PC-3 (cell line): Measurements from ENCODE around the gene FOXO1.

ENCODE experiments used
- CTCF ChIP-seq: fragments of 300-600 bp; sonication (generic); conservative IDR thresholded peaks from 2 replicates; pipeline ENCODE4 v1.5.1; 2017; ENCODE audit warnings: antibody characterized with exemption, low read depth, mild to moderate bottlenecking, low read length
- EZH2 ChIP-seq: fragments of 300-600 bp; sonication (generic); IDR thresholded peaks from one replicate; pipeline ENCODE4 v1.6.1; 2017; ENCODE audit warnings: antibody characterized with exemption, mild to moderate bottlenecking, low read length; ENCODE audit not compliant: unreplicated experiment
- EZH2phosphoT487 ChIP-seq: fragments of 300-600 bp; sonication (generic); IDR thresholded peaks from 2 replicates; pipeline ENCODE4 v1.6.1; 2018; ENCODE audit warnings: mild to moderate bottlenecking, antibody characterized with exemption, low read length, borderline replicate concordance

- no peak for TF ChIP-seq CTCF
- no peak for TF ChIP-seq EZH2
- no peak for TF ChIP-seq EZH2phosphoT487
Measured at GRCh38 chr13:40644838-40645604, 21.4 kb downstream of the FOXO1 start.
